PC-3 (cell line): ENCODE data around the gene EIF4G3.

Experiments
- EZH2 ChIP-seq: fragments of 300-600 bp; sonication (generic); IDR thresholded peaks from one replicate; pipeline ENCODE4 v1.6.1; 2017; ENCODE audit warnings: antibody characterized with exemption, mild to moderate bottlenecking, low read length; ENCODE audit not compliant: unreplicated experiment
- EZH2phosphoT487 ChIP-seq: fragments of 300-600 bp; sonication (generic); IDR thresholded peaks from 2 replicates; pipeline ENCODE4 v1.6.1; 2018; ENCODE audit warnings: mild to moderate bottlenecking, antibody characterized with exemption, low read length, borderline replicate concordance
- TF ChIP-seq, protein P1 (sequence below): fragments of 300-600 bp; sonication (generic); conservative IDR thresholded peaks from 2 replicates; pipeline ENCODE4 v1.5.1; 2017; ENCODE audit warnings: antibody characterized with exemption, low read depth, mild to moderate bottlenecking, low read length

DNA sequence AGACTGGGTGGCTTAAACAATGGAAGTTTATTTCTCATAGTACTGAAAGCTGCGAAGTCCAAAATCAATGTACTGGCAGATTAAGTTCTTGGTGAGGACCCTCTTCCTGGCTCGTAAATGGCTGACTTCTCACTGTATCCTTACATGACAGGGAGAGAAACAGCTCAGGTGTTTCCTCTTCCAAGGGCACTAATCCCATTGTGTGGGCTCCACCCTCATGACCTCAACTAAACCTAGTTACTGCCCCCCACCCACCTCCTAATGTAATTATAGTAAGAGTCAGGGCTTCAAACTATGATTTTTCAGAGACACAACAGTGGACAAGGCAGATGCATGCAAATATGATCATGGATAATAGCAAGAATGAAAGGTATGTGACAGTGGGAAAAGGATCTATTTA lies 308.4 kb downstream of the EIF4G3 start:
- TF ChIP-seq, protein P1, sequence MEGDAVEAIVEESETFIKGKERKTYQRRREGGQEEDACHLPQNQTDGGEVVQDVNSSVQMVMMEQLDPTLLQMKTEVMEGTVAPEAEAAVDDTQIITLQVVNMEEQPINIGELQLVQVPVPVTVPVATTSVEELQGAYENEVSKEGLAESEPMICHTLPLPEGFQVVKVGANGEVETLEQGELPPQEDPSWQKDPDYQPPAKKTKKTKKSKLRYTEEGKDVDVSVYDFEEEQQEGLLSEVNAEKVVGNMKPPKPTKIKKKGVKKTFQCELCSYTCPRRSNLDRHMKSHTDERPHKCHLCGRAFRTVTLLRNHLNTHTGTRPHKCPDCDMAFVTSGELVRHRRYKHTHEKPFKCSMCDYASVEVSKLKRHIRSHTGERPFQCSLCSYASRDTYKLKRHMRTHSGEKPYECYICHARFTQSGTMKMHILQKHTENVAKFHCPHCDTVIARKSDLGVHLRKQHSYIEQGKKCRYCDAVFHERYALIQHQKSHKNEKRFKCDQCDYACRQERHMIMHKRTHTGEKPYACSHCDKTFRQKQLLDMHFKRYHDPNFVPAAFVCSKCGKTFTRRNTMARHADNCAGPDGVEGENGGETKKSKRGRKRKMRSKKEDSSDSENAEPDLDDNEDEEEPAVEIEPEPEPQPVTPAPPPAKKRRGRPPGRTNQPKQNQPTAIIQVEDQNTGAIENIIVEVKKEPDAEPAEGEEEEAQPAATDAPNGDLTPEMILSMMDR: no peak
- no peak for TF ChIP-seq EZH2
- no peak for TF ChIP-seq EZH2phosphoT487
